GM21423 (cell line): ENCODE results near the gene KAZN.
"Not testable (repeated sequence)": the region's sequence is repeated elsewhere in the genome, so short reads cannot be mapped to it uniquely, and the experiment has no call there.

ENCODE experiments used
- ATAC-seq: cut with Tn5 transposase; IDR thresholded peaks from one replicate; pipeline ENCODE4 v1.9.1; 2021; ENCODE audit warnings: mild to moderate bottlenecking, moderate library complexity; ENCODE audit not compliant: unreplicated experiment

The KAZN gene

DNA sequence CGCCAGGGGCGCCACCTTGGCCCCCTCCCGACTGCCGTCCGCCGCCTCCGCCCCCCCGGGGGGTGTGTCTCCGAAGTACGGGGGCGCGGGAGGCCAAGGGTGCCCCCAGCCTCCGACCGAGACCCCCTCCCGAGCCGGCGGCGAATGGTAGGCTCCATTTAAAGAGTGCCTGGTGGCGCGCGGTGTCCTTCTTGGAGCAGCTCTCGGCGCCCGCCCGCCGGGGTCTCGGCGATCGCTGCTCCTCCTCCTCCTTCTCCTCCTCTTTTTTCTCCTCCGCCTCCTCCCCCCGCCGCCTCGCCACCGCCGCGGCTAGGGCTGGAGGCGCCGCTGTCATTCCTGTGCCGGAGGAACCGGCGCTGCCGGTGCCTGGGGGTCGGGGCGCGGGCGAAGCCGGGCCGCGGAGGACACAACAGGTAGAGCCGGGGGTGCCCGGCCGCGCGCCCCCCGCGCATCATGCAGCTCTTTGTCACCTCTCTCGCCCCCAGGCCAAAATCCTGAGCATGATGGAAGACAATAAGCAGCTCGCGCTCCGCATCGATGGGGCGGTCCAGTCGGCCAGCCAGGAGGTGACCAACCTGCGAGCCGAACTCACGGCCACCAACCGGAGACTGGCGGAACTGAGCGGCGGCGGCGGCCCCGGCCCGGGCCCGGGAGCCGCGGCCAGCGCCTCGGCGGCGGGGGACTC, at the start of gene KAZN:
Gene KAZN (plus strand): TSS at position 188 of the 685 bp plus-strand sequence.
- ATAC-seq, result no peak

DNA sequence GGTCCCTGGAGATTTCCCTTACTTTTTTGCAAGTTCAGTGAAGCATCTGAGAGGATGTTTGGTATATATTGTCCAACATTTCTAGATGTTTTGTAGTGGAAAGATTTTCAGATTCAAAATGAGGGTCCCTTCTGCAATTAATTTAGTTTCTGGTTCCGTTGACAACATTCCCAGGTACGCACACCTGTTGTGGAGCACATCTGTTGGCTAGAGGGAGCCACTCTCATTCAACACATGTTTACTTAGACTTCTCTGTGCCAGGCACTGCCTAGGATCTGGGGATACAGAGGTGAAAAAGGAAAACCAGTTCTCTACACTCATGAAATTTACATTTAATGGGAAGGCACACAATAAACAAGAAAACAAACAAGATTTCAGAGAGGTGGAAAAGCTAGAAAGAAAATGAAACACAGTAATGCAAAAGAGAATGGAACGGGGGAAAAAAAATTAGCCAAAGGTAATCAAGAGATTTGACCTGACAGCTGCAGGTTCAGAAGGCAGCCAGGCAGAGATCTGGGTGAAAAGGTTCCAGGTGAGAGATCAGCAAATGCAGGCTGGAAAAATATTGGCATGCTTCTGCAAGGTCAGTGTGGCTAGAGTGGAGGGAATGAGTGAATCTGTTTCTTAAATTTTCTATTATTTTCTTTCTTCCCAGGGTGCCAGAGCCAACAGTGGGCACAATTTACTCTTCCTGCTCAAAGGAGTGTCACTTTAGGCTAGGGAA, 48.4 kb upstream of the KAZN start:
- ATAC-seq, result no peak

DNA sequence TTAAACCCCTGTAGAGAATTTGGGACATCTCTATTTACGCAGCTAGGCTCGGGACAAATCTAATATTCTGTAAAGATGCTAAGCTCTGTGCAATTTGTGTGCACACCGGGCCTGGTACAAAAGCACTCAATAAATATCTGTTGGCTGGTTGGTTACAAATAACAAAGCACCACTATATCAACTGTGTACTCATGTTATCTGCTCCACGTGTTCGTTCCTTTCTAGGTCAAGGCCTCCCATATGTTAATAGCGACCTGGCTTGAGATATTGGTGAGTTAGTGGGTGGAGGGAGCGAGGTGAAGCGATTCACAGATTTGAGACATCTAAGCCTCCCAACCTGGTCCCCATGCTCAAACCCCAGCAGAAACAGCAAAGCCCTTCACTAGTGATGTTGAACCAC, 47.1 kb upstream of the KAZN start:
- no peak for ATAC-seq

- ATAC-seq, result no peak
These were observed 46.1 kb upstream of the KAZN start for GRCh38 chr1:14552246-14552965.

GRCh38 chr1:14553711-14554110, 44.8 kb upstream of the KAZN start:
- no peak for ATAC-seq

DNA sequence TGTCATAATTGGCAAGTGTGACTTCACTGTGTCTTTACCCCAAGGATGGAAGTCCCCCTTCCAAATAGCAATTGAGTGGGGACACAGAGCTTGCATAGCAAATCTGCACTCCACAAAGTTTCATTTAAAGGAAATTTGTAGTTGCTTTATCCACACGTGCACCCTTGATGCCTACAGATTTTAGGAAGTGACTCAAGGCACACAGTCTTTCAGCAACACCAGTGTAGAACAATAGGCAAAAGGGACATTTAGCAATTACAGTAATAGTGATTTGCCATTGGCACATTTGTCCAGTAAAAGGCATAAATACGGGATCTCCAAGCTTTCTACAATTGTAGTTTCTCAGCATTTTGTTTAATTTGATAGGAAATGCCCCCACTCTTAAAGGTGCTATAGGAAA, 43.4 kb upstream of the KAZN start:
- ATAC-seq, result no peak

DNA sequence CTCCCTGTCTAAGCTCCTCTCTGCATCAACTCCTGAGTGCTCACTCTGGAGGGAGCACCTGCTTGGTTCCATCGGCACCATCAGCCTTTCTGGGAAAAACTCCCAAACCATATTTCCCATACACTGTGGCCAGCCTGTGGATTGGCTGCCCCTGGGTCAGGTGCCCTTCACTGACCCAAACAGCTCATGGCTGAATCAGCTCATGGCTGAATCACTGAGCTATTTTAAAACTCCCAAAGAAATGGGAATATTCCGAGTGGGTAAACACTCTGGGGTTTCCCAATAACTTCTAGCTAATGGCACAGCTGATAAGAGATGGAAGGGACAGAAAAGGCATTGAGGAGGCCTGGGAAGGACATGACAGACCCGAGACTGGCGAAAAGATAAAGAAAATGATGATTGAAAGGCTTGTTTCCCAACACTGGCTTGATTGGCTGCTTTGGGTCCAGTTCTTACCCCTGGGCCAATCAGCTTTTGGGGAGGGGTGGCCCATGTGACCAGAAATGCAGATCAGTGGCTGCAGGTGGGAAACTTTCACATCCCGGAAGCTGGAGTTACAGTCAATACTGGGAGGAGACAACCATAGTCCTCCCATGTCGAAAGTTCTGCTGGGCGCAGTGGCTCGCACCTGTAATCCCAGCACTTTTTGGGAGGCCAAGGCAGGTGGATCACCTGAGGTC, 37.3 kb upstream of the KAZN start:
- no peak for ATAC-seq

DNA sequence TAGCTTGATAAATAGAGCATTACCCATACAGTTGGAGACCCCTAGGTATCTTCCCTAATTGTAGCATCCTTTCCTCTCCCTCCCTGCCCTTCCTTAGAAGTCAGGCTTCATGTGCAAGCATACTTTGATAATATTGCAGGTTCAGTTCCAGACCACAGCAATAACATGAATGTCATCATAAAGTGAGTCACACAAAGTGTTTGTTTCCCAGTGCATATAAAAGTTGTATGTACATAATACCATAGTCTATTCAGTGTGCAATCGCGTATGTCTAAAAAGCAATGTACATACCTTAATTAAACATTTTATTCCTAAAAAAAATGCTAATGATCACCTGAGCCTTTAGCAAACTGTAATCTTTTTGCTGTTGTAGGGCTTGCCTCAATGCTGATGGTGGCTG, 33.4 kb upstream of the KAZN start:
- no peak for ATAC-seq

- no peak for ATAC-seq
These were observed 31.4 kb upstream of the KAZN start for GRCh38 chr1:14567056-14567455.

- no peak for ATAC-seq
These were observed 30.6 kb upstream of the KAZN start for GRCh38 chr1:14567903-14568302.

DNA sequence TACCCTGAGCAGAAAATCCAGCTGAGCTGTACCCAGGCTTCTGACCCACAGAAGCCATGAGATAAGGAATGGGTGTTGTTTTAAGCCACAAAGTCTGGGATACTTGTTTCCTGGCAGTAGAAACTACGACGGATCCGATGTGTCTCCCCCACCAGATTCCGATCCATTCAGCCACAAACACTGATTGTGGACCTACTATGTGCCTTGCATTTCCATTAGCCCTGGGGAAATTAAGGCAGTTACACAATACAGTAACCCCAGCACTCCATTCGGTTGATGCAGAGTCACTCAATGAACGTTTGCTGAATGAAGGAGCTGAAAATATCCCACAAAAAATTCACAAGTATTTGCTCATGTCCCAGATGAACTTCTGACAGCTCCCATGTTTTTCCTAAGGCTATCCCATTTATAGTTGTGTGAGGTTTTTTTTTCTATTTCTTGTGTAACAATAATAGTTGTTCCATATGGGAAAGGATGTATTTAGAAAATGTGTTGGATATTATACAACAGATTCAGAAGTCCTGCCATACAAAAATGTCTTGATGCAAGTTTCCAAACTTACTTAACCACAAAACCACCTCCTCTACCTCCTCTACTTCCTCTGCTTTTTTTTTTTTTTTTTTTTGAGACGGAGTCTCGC, 29.6 kb upstream of the KAZN start:
- ATAC-seq, result no peak

DNA sequence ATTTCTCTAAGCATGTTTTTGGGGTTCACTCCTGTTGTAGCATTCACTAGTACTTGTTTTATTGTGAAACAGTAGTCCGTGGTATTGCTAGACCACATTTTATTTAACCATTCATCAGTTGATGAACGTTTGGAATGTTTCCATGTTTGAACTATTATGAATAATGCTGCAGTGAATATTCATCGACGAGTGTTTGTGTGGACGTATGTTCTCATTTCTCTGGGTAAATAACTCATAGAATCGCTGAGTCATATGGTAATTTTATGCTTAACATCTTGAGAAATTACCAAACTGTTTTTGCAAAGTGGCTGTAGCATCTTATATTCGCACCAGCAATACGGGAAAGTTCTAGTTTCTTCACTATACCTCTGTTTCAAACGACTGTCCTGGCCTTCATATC, 28.0 kb upstream of the KAZN start:
- ATAC-seq, result no peak

DNA sequence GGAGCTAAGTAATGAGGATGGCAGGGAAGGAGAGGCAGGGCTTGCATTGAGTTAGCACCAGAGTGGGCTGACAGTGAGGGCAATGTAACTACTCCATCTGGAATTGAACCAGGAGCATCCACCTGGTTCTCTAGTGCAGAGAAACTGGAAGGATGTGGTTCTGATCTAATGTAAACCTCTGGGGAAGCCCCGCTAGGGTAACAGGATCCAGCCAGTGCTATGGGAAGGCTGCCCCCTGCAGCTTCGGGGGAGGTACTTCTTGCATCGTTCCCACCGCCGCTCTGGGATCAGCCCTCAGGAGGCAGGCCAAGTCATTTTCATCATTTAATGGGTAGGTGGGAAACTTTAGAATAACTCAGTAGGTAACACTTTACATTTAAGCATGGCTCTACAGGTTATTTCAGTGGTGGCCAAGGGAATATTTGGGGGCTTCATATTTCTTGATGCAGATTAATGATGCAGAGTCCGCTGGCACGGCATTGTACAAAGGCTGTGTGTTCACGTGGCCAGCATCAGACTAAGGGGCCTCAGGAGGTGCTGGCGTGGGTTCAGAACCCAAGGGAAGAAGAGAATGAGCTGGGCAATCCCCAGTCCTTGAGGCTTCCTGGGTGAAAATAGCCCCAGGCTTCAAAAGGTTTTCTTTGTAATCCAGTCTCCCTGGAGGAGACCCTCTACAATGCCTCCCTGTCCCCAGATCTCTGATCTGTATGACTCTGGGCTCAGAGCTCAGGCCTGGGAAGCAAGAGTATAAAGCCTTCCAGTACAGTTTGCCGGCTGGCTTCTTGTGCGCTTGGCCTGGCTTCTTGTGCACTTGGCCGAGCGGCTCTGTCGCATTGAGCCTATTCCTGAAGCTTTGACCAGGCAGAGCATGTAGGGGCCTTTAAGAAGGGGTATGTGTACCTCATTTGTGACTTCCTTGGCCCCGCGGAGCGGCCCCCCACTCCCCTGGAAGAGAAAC, 26.4 kb upstream of the KAZN start:
- ATAC-seq, result no peak

GRCh38 chr1:14572861-14573260, 25.6 kb upstream of the KAZN start:
- ATAC-seq, result no peak

GRCh38 chr1:14576155-14576554, 22.3 kb upstream of the KAZN start:
- ATAC-seq, result no peak

GRCh38 chr1:14577261-14577660, 21.2 kb upstream of the KAZN start:
- no peak for ATAC-seq

GRCh38 chr1:14578156-14578555, 20.3 kb upstream of the KAZN start:
- ATAC-seq, result no peak

DNA sequence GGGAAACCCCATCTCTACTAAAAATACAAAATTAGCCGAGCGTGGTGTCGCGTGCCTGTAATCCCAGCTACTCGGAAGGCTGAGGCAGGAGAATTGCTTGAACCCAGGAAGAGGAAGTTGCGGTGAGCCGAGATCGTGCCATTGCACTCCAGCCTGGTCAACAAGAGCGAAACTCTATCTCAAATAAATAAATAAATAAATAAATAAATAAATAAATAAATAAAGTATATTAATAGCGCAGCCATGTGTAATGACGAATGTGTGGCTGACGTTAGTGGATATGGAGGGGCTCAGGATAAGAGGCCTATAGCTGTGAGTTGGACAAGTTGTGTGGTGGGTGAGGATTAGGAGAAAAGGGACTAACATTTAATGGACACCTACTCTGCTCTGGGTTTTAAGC, 18.2 kb upstream of the KAZN start:
- not testable (repeated sequence) for ATAC-seq

- no peak for ATAC-seq
These were observed 17.5 kb upstream of the KAZN start for GRCh38 chr1:14580986-14581385.

DNA sequence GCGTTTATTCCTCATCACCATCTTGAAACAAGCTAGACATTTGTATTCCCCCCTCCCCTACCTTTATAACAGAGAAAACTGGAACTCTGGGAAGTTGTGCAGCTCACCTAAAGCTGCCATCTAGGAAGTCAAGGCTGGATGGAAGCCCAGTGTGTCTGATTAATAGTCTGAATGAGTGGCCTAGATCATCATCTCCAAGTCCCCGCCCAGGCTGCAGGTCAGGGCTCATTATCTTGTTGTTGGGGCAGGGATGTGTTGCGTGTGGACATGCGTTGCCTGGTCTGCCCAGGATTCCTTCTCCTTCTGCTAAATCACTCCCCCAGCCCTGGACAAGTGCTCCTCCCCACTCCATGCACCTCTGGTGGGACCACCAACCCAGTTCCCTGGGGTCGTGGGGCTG, 14.7 kb upstream of the KAZN start:
- ATAC-seq, result no peak
